Measurements from ENCODE around the gene CYP11A1.
A peak's percentile ranks its signal among the peaks of the same experiment; 100 is the strongest.

CYP11A1 gene

DNA sequence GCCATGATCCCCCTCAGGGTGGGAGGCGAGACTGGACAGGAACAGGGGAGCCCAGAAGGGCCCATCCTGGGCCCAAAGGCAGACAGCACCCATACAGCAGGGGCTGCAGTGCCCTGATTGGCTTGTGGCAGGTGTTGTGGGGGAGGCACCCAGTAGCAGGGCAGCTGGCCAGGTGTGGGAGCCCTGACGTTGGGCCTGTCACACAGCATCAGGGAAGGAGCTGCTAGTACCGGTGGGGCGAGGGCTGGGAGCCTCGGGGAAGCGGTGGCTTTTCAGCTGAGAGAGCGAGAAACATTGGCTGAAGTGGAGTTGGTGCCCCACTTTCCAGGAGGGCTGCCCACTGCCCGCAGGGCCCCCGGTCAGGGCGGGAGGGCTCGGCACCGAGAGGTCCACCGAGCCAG lies 19.7 kb upstream of the CYP11A1 start:
- DNase-seq: no peak

DNA sequence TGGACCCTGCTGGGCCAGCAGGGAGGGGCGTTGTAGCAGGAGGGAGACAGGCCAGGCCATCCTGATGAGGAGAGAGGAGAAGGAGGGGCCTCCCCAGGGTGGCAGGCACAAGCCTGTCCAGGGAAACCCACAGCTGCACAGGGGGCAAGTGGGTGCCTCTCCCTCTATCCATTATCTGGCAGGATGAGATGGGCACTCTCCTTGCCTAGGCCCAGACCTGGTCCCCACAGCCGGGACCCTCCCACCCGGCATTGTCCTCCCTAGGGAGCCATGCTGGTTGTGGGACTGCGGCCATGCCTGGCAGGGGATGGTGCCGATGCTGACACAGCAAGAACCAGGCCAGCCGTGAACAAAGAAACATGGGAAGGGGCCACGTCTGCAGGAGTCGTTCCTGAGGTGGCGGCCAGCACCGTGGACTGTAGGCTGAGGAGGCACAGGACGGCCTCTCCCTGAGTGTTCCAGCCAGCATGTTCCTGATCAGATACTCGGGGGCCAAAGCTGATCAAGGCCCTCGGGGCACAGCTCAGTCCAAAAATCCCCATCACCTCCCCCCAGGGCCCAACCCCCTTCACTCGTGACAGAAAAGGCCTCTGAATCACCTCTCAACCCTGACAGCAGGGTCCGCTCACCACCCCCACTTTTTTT lies 19.2 kb upstream of the CYP11A1 start:
- DNase-seq: no peak

DNA sequence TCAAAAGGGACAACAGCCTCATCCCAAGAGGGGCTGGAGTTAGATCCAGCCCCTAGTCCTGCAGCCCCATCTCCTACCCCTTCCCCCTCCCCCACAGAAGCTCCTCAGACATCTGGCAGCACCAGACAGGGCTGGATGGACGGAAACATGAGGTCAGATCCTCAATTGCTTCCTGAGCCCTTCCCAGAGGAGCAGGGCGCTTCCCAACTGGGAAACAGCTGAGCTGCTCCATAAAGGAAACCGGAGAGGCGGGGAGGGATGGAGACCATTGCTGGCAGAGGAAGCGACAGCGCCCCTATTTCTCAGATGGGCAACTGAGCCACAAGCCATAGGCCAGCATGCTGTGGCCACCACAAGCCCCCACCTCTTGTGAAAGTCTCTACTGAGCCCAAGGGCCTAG lies 18.3 kb upstream of the CYP11A1 start:
- no peak for DNase-seq

DNA sequence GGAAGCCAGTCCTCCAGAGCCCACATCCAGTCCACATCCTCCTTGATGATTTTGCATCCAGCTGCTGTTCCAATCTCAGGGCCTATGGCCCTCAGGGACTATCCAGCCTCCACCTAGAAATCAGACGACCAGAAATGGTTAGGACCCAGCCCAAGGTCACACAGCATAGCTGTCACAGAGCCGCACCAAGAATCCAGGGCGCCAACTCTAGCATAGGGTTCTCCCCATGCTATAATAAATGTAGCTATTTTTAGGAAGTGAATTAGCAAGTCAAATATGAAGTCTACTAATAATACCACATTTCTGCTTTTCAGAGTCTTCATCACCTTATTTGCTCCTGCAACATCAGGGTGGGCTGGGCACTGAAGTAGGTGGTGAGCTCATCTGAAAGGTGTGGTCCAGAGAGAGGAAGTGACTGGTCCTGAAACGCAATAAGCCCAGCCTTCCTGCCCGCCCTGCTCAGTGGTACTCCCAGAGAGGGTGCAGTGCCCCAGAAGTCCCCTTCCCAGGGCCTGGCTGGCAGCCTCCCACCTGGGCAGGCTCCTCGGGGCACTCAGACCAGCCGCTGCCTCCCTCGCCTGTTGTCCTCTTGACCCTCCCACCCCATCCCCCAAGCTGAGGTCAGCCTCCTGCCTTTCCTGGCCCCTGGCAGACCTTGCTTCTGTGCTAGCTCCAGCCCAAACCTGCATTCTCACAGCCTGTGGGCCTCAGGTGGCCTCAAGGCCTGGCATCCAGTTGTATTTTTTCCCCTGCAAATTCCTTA lies 17.6 kb upstream of the CYP11A1 start:
- no peak for DNase-seq

DNA sequence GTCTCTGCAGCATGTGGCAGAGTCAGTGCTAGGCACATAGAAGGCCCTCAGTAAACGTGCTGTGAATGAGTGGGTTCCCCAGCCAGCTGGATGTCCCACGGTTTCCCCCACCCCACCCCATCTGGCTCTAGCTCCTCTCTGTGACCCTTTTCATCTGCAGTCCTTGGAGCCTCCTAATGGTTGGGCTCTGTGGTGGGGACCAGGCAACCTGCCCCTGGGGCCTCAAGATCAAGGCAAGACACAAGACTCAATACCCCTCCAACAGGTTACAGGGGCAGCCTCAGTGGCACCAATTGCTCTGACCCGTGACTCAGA lies 17.1 kb upstream of the CYP11A1 start:
- no peak for DNase-seq

DNA sequence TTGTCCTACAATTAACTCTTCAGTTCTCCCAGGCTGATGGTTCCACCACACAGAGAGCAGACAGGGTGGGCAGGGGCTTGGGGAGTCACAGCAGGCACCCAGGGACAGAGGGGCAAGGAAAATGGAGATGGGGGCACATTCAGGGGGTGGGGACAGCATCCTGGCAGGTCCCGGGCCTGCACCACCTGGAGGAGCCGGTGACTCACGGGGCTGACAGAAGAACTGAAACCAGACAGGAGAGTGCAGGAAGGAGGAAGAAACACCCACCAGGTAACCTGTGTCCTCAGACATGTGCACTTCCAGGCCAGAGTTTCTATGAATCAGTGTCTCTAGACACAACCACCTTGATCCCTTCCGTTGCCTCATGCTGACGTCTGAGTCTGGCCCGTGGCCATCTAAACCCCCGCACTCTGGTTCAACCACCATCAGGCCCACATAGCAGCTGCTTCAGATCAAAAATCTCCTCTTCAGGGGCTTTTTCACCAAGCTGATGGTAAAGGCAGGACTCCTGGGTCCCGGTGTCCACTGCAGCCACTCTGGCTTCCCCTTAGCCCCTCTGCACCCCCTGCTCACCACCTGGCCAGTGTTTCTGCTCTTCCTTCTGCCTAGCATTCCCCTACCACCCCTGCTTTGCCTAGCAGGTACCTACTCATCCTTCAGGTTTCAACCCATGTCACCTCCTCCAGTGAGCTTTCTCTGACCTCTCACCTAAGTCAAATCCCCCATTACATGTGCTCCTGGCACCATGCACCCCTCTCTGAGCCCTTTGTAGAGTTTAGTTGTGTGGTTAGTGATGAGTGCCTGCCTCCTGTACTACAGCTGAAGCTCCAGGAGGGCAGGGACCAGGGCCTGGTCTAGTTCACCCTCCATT lies 16.5 kb upstream of the CYP11A1 start:
- peak; percentile 88 for DNase-seq

DNA sequence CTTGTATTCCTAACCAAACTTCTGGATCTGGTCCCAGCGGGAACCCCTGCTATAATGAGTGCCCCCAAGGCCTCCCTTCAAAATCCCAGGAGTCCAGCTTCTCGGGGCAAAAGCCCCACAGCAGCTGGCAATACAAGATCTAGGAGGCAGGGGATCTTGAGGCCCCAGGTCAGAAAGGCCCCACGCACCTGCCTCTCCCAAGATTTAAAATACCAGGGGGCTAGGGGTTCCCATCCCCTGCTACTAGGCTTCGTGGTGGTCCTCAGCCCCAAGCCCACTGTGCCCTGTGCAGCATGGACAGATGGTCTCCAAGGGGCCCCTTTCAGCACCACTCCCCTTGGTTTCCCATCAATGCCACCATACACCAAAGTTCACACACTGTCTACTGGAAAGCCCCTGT lies 15.8 kb upstream of the CYP11A1 start:
- DNase-seq: no peak

DNA sequence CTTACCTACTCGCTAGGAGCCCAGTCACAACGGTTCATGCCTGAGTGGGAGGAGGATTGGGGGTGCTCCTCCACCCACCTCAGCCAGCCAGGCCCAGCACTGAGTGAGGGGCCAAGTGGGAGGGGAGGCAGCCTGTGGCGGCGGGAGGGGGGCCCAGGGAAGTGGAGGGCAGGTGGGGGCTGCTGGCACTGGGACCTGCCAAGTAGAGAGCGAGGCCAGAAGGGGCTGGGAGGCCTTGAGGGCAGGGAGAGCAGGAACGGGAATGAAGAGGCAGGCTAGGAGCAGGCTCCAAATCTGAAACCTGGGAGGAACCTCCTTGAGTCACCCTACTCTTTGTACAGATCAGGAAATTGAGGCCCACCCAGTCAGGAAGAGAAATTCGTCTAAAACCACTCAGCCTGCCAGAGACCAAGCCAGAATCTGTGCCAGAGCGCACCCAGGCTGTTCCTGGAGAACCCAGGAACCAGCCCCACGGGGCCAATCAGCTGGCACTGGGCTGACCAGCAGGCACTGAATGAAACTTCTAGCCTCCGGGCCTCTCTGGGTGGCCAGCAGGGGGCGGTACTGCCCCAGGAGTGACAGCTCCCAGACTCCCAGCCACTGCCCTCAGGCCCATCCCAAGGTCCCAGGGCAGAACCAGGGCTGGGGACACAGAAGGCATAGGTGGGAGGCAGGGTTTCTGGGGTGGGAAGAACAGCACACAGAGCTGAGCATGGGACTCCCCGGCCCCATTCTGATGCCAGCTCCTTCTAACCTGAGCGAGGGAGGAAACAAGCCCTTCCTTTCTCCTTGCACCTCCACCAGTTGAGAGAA lies 14.8 kb upstream of the CYP11A1 start:
- DNase-seq: peak; percentile 95

DNA sequence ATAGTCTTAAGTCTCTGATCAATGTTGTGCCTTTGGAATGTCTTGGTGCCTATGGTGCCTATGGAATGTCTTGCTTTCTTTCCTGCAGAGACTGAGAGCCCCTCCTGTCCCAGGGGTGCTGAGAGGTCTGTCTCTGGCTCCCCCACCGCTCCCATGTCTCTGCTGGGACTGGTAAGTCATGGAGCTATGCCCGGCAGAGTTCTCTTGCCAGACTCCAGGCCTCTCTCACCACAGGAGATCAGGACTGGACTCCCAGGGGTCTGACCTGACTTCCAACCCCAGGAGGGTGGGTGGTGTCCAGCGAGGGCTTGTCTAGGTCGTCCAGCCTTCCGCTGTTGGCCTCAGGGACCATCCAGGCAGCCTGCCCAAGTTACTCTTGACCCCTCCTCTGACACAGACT lies 14.0 kb upstream of the CYP11A1 start:
- peak; percentile 55 for DNase-seq

DNA sequence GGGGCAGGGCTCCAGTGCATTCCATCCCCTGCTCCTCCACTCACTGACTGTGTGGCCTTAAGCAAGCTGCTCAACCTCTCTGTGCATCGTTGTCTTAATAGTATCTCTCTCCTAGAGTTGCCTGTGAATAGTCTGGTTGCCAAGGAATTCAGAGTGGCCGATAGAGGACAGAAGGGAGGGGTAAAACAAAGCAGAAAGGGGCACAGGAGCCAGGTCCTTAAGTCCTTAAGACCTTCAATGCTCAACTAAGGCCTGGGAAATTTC lies 13.7 kb upstream of the CYP11A1 start:
- no peak for DNase-seq

DNA sequence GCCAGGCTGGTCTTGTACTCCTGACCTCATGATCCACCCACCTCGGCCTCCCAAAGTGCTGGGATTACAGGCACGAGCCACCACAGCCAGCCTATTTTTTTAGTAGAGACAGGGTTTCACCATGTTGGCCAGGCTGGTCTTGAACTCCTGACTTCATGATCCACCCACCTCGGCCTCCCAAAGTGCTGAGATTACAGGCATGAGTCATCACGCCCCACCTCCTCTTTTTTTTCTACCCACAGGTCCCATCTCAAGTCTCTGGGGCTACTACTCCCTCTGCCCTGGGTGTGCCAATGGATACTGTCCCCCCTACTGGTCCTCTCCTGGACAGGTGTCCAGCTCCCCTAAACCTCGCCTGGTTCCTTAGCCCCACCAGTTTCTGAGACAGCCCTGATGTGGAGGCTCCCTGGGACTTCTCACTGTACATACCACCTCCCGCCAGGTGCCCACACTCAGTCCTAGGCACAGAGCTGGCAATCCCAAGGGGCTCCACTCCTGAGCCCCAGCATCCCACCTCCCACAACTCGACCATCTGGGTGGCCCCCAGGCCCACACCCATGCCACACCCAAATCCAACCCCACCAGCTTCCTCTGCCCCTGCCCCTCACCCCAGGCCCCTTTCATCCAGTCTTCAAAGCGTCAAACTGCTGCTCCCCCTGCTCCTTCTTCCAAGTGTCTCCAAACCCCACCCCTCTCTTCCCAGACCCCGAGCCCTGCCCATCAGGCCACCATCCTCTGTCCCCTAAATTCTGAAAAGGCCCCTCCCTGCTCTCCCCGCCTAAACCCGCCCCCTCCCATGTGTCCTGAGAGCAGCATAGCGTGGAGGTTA lies 13.1 kb upstream of the CYP11A1 start:
- peak; percentile 60 for DNase-seq

DNA sequence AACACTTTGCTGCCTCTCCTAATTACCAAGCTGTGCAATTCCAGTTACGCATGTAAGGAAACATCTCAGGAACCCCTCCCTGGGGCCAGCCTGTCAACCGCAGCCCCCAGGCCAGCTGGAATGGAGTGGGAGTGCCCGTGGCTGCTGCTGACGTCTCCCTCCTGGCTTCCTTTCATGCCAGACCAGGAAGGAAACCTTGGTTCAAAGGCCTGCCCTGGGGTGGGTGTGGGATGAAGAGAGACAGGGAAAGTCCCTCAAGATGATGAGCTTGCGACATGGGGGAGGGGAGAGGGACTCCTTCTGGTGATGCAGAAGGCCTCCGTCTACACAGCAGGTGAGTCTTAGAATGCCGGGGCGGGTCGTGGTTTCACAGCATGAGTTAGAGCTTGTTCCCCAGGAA lies 11.4 kb upstream of the CYP11A1 start:
- peak; percentile 98 for DNase-seq

DNA sequence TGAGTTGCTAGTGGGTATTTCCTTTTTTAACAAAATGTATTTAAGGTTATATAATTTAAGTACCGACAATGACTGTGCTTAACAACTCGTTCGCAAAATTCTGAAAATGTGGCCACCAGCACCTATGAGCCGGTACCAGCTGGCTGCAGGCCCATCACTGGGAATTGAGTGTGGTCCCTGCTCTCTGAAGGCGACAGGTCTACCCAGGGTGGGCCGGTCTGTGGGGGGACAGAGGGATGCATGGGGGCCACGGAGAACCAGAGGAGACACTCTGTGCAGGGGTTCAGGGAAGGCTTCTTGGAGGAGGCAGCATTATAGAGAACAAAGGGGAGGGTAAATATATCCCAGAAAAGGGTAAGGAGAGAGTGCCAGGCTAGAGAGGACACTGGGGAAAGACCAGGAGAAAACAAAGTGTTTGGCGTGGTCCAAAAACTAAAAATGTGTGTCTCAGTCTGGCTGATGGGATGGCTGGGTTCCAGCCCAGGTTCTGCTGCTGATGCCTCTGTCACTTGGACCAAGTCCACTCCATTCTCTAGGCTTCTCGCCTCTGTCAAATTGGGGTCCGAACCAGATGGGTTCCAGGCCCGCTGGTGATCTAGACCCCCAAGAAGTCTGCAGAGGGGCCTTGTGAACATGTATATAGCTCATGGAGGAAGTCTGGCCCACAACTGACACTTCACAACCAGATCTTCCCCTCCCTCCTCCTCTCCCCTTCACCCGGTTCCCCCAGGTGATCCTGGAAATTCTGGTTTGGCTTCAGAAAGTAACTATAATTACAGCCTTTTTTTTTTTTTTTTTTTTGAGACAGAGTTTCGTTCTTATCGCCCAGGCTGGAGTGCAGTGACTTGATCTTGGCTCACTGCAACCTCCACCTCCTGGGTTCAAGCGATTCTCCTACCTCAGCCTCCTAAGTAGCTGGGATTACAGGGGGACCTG lies 10.7 kb upstream of the CYP11A1 start:
- DNase-seq: no peak

DNA sequence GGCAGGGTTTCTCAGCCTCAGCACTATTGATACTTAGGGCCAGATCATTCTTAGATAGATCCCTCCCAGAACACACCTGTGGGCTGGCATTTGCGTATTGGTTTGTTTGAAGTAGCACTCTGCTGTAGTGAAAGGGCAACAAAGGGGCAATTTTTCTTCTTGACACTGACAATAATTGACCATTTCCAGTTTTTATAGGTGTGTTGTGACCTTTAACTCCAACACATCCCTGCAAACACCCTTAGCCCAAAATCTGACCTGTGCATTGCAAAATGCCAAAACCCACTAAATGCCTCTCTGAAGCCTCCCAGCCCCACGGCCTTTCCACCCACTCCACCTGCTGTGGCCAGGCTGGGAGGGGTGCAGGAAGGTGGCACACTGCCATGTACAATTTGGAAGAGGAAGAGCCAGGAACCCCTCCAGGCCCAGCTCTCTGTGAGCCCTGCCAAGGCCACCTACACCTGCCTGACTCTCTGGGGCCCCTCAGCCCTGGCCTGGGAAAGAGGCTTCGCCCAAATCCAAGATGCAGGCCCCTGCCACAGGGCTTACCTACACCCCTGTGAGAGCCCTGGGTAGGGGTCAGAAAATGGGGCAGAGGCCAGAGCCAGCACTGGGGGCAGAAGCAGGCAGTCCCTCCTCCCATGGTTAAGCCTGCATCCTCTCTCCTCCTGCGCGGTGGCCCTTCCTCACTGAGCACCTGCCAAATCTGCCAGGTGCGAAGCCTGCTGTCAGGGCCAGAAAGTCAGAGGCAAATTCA lies 9.6 kb upstream of the CYP11A1 start:
- DNase-seq: no peak

DNA sequence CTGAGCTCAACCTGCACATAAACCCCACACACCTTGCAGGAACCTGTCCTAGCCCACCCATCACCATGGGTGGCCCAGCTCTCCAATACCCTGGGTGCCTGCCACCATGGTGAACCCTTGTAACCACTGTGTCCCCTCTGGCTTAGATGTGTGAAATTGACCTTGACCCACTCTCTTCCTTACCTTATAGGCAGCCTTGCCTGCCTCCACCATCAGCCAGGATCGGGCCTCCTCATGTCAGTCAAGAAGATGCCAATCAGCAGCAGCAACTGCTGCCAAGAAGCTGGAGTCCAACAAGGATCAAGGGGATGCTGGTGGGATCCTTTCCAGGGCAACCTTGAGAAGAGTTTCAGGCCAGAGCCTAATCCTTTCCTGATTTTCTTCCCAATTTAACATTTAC lies 8.8 kb upstream of the CYP11A1 start:
- DNase-seq: no peak

DNA sequence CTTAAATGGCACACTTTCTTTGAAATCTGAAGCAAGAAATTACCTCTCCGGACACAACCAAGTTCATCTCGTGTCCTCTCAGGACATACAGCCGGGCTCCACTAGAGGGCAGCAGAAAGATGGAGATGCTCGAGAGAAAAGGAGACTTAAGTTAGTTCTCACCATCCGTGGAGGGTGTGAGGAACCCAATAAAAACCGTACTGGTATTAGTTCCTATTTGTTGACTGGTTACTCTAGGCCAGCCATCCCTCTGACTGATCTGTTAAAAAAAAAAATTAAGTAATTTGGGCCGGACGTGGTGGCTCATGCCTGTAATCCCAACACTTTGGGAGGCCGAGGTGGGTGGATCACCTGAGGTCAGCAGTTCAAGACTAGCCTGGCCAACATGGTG lies 7.9 kb upstream of the CYP11A1 start:
- peak; percentile 92 for DNase-seq

DNA sequence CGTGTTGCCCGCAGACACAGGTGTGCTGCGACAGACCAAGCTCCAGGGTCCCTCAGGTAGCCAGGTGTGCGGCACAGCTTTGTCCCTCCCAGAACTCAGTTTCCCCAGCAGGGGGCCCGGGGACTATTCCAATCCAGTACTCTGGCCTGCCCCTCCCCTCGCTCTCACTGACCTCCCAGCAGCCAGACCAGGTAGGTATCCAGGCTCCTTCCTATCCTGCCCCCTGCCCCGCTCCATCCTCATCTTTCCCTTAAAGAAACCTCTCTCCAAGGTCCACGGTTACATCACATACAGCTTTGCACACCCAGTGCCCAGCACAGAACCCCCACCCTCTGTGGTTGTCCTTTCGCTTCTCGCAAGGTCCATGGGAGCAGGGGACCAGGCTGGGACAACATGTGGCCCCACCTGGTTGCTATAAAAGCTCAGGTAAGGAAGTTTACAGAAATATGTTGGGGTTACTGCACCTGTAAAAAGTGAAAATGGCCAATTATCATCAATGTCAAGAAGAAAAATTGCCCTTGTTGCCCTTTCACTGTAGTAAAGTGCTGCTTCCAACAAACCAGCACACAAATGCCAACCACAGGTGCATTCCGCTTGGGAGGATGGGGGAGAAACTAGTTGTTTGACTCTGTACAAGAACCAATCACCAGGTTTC lies 7.3 kb upstream of the CYP11A1 start:
- DNase-seq: no peak

DNA sequence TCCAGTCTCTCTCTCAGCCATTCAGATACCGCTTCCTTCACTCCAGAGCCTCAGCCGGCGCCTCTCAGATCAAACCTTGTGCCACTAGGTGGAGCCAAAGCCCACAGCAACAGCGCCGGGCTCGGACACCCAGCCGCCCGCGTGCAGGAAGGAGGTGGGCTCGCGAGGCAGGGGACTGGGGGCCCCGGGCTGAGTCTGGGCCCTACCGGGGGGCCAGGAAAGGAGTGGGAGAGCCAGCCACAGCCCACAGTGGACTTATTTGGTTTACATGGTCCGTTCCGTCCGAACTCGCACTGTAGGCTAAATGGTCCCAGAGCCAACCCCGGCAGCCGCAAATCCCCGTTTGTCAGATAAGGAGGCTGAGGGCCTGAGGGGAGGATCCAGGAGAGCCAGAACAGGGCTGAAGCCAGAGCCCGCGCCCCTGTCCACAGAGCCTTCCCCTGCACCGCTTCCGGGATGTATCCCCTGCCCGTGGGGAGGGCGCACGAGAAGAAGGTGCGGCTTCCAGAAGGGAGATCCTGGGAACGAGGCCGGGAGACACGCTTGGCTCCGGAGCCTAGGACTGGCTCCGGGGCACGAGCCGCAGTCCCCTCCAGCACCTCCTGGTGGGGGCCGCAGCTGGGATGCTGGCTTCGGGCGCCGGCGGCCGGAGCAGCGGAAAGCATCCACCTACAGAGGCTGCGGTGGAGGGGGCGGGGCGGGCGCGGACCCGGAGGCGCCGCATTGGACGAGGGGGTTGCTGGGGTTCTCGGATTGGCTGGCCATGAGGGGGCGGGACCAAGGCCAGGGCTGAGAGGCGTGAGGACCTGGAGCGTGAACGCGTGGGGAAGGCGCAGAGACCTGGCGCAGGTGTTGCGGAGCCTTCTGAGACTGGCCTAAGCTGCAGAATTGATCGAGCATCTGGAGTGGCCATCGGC lies 6.5 kb upstream of the CYP11A1 start:
- DNase-seq: peak; percentile 98

Measured in islet precursor cell (in vitro differentiated cells).